K562 (cell line): ENCODE data around the gene HHLA2. TPM values are rescaled to one million over a fixed set of nuclear protein-coding genes. Genes with fewer than 3 reads are reported as not detected.

Source experiments
- ATAC-seq: fragments of 200-7000 bp; cut with Tn5 transposase; 3 replicates; pipeline ENCODE4 v1.9.1; 2020; ENCODE audit warnings: moderate library complexity
- BruUV-seq: library from RNA; stranded (reverse); fragments of 400-500 nt; replicated peaks from 2 replicates; lab custom pipeline; 2021; lab: Mats Ljungman, UMichigan
- CTCF ChIA-PET: fragments of 300-600 bp; formaldehyde crosslinking; extraction: SDS; loops from one replicate; lab custom pipeline; 2021; ENCODE audit warnings: low intra/inter-chr PET ratio; lab: Yijun Ruan, JAX
- POLR2A ChIA-PET: fragments of 300-600, 350-650 bp; sonication (Branson Sonifier 250); formaldehyde crosslinking; extraction: SDS; loops from one replicate; lab custom pipeline; 2021; ENCODE audit warnings: antibody characterized with exemption, inconsistent platforms; lab: Yijun Ruan, JAX
- DNase-seq, 4 experiments: peaks; one replicate each; pipeline versions ENCODE4 v3.0.0 to v3.0.0-alpha.2; 2011 to 2018; ENCODE audit warnings: low spot score in 3 of 4, mixed read lengths in 3 of 4; ENCODE audit errors: extremely low read depth in 1 of 4
- FAIRE-seq: peaks from 2 replicates; lab custom pipeline; 2011; peaks lifted over from hg19 to GRCh38; lab: Jason Lieb, UNC
- H2AFZ ChIP-seq: 2 replicates; pipeline ENCODE4 v1.6.0; 2011; ENCODE audit warnings: low read depth, low read length, control low read depth, inconsistent platforms
- H3K27ac ChIP-seq: fragments of 200-600 bp; 3 replicates; pipeline ENCODE4 v1.8.0; 2011; ENCODE audit warnings: low read depth, mild to moderate bottlenecking, control low read depth, inconsistent platforms, low read length, moderate library complexity, mixed read lengths; ENCODE audit errors: extremely low read depth
- H3K27me3 ChIP-seq, 2 experiments: fragments of 300-600 bp in 1 of 2; 2 replicates in 1 of 2; 3 replicates in 1 of 2; pipeline versions ENCODE4 v1.6.0 to v1.8.0; 2011; ENCODE audit warnings: inconsistent platforms in 2 of 2, low read length in 2 of 2, mild to moderate bottlenecking in 1 of 2, mixed read lengths in 1 of 2, moderate library complexity in 1 of 2; ENCODE audit not compliant: control insufficient read depth in 2 of 2, insufficient read depth in 2 of 2
- H3K36me3 ChIP-seq: fragments of 300-600 bp; 3 replicates; pipeline ENCODE4 v1.8.0; 2011; ENCODE audit warnings: mild to moderate bottlenecking, low read length, inconsistent platforms; ENCODE audit not compliant: control insufficient read depth, insufficient read depth
- H3K4me1 ChIP-seq, 2 experiments: fragments of 200-600 bp in 1 of 2; replicated peaks in 1 of 2; 2 replicates in 1 of 2; 3 replicates in 1 of 2; pipeline versions ENCODE4 v1.5.1 to v1.8.0; 2011; ENCODE audit warnings: inconsistent platforms in 2 of 2, low read length in 2 of 2, mild to moderate bottlenecking in 1 of 2, mixed read lengths in 1 of 2, moderate library complexity in 1 of 2; ENCODE audit not compliant: control insufficient read depth in 2 of 2, insufficient read depth in 2 of 2
- H3K4me2 ChIP-seq: 2 replicates; pipeline ENCODE4 v1.6.1; 2011; ENCODE audit warnings: low read length, control low read depth, inconsistent platforms, mixed read lengths; ENCODE audit not compliant: insufficient read depth
- H3K4me3 ChIP-seq: fragments of 200-600 bp; sonication (generic), shearing (Covaris generic); 2 replicates; pipeline ENCODE4 v1.5.1; 2016; ENCODE audit warnings: control low read depth, inconsistent platforms
- H3K79me2 ChIP-seq: fragments of 200-600 bp; 3 replicates; pipeline ENCODE4 v1.8.0; 2011; ENCODE audit warnings: low read length, inconsistent platforms; ENCODE audit not compliant: control insufficient read depth, insufficient read depth
- H3K9ac ChIP-seq, 2 experiments: 2 replicates each; pipeline versions ENCODE4 v1.6.0 to v1.6.1; 2011; ENCODE audit warnings: low read depth in 2 of 2, low read length in 2 of 2, control low read depth in 1 of 2, inconsistent platforms in 1 of 2, mild to moderate bottlenecking in 1 of 2, mixed read lengths in 1 of 2; ENCODE audit not compliant: insufficient read depth in 1 of 2
- H3K9me1 ChIP-seq: one replicate; pipeline ENCODE4 v1.6.0; 2011; ENCODE audit warnings: inconsistent platforms, mild to moderate bottlenecking, low read length, moderate library complexity; ENCODE audit not compliant: control insufficient read depth, insufficient read depth
- H3K9me3 ChIP-seq: replicated peaks from 2 replicates; pipeline ENCODE4 v1.5.1; 2011; ENCODE audit warnings: low read depth, low read length, inconsistent platforms; ENCODE audit not compliant: control insufficient read depth, insufficient read depth
- H4K20me1 ChIP-seq: replicated peaks from 2 replicates; pipeline ENCODE4 v1.6.1; 2011; ENCODE audit warnings: low read length, inconsistent platforms, mixed read lengths; ENCODE audit not compliant: control insufficient read depth, insufficient read depth
- FOXK1 ChIP-seq: sonication (generic); formaldehyde crosslinking; IDR thresholded peaks from 2 replicates; pipeline ENCODE4 v1.8.0; 2022; ENCODE audit warnings: missing genetic modification reagents, mild to moderate bottlenecking, borderline replicate concordance
- MXI1 ChIP-seq: IDR thresholded peaks from 2 replicates; pipeline ENCODE4 v1.6.1; 2011; ENCODE audit warnings: low read depth, mild to moderate bottlenecking, improper control_type of control experiment, low read length
- NR2F6 ChIP-seq: fragments of 450-650 bp; formaldehyde crosslinking; IDR thresholded peaks from 2 replicates; pipeline ENCODE4 v1.4.0; 2020; ENCODE audit warnings: mild to moderate bottlenecking
- RBM22 ChIP-seq: fragments of 200-400 bp; formaldehyde crosslinking; IDR thresholded peaks from 2 replicates; pipeline ENCODE4 v1.6.1; 2018; ENCODE audit warnings: low read length, low read depth; ENCODE audit not compliant: poor library complexity, severe bottlenecking
- YY1 ChIP-seq, 3 experiments: IDR thresholded peaks; 2 replicates each; pipeline ENCODE4 v1.6.1; 2011; ENCODE audit warnings: low read length in 2 of 3, mild to moderate bottlenecking in 2 of 3, moderate library complexity in 2 of 3, borderline replicate concordance in 1 of 3, control low read depth in 1 of 3, low read depth in 1 of 3; ENCODE audit not compliant: insufficient read depth in 3 of 3, insufficient replicate concordance in 2 of 3, control insufficient read depth in 1 of 3, insufficient read length in 1 of 3; ENCODE audit errors: extremely low read depth in 1 of 3
- ZFP30 ChIP-seq: fragments of 250-450 bp; sonication (Bioruptor Pico); IDR thresholded peaks from 2 replicates; pipeline ENCODE4 v1.8.0; 2022; ENCODE audit warnings: moderate library complexity, mild to moderate bottlenecking, inconsistent platforms, borderline replicate concordance
- ZNF316 ChIP-seq: fragments of 450-650 bp; IDR thresholded peaks from 2 replicates; pipeline ENCODE4 v1.6.1; 2016
- WGBS: fragments of 100-300 bp; shearing (Covaris generic); methylation state at CpG from one replicate; pipeline ENCODE4 v1.1.6; 2016; ENCODE audit warnings: low coverage, mixed read lengths; ENCODE audit not compliant: insufficient coverage; ENCODE audit errors: missing lambda C conversion rate; 5-methylcytosine and 5-hydroxymethylcytosine counted together
- in situ Hi-C: fragments of 300-500 bp; cut with MboI; formaldehyde crosslinking; loops from 4 replicates; pipeline ENCODE4 v1.15.0; 2018; ENCODE audit warnings: inconsistent platforms, mixed read lengths
- intact Hi-C: fragments of 100-400 bp; cut with micrococcal nuclease; formaldehyde crosslinking; loops from 2 replicates; pipeline ENCODE4 v1.14.2; 2022
- polyA plus RNA-seq, 8 experiments: library from polyadenylated mRNA; depleted of rRNA in 4 of 8; stranded (reverse) in 5 of 8; unstranded in 3 of 8; fragments of >200 nt; fragmentation: Nextera tagmentation in 2 of 8; fragmentation: Illumina TruSeq in 1 of 8; extraction: Ambion mirVana in 2 of 8; extraction: Trizol in 1 of 8; gene quantifications; 2 replicates each; pipeline versions ENCODE4 v1.2.1 to v1.2.3, GENCODE V29; 2011 to 2014; ENCODE audit warnings: inconsistent platforms in 1 of 8, missing spikeins in 1 of 8
- total RNA-seq, 7 experiments: library from RNA; depleted of rRNA in 6 of 7; stranded (reverse); fragments of >200 nt in 6 of 7; fragmentation: Illumina TruSeq in 2 of 7; extraction: Trizol in 2 of 7; gene quantifications; 2 replicates each; pipeline versions ENCODE4 v1.2.1 to v1.2.3, GENCODE V29; 2011 to 2021; ENCODE audit warnings: low replicate concordance in 1 of 7
- TF ChIP-seq, protein P1 (sequence below): sonication (generic); formaldehyde crosslinking; IDR thresholded peaks from 2 replicates; pipeline ENCODE4 v1.8.0; 2022; ENCODE audit warnings: mild to moderate bottlenecking, missing genetic modification reagents

Gene HHLA2
- total and polyA plus RNA-seq, 9 of the 15 experiments (the other 6 are each of a cell fraction or from before 2014, with no cell fraction given) = 0.04 TPM; not detected in 7

DNA sequence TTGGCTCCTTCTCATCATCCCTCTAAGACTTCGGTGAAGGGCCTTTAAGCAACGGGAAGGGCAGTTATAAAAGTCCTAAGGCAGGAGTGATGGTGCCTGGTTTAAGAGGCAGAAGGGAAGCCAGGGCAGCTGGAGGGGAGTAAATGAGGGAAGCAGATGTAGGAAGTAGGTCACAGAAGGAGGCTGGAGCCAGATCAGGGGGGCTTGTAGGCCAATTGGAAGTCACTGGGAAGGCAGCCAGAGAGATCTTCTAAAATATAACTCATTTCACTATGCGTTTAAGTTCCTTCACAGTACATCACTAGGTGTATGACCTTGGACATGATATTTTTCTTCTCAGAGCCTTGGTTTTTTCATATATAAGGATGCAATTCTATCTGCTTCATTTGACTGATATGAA is 119.3 kb downstream of the HHLA2 start:
- Histone ChIP-seq H3K27me3 (no peaks in the 10 kb centered on the region; a peak in 1 of 5 replicates), H3K4me2 (no peak overlapping the region), H3K4me3 (no peak overlapping the region), H3K9me3 (no peaks in the 10 kb centered on the region), H3K27ac (no peak overlapping the region), H3K9ac (no peak overlapping the region), H3K4me1 (no peaks in the 10 kb centered on the region), H4K20me1 (no peaks in the 10 kb centered on the region), H3K79me2 (no peaks in the 10 kb centered on the region), H3K9me1 (no peaks in the 10 kb centered on the region), H2AFZ (no peak overlapping the region), H3K36me3 (no peaks in the 10 kb centered on the region)
- CTCF ChIA-PET = no interaction called here
- no TSS peak for BruUV-seq
- intact Hi-C loops (no loop called here), in situ Hi-C loops (no loop called here)
- no peak for FAIRE-seq
- TF ChIP-seq NR2F6 (no peak), ZNF316 (no peak), YY1 (IDR thresholded peaks at IDR 0.05; ENCODE audit: borderline replicate concordance in 1 of 3, control insufficient read depth in 1 of 3, extremely low read depth in 1 of 3, insufficient read depth in 3 of 3, insufficient read length in 1 of 3, insufficient replicate concordance in 2 of 3, low read depth in 1 of 3, low read length in 2 of 3) (no peak), FOXK1 (CRISPR knock-in tag) (no peak)
- 3% methylated on average over 3 of the region's 3 CpGs for WGBS
- POLR2A ChIA-PET = no interaction called here
- DNase-seq = no peak
- ATAC-seq = no peak

DNA sequence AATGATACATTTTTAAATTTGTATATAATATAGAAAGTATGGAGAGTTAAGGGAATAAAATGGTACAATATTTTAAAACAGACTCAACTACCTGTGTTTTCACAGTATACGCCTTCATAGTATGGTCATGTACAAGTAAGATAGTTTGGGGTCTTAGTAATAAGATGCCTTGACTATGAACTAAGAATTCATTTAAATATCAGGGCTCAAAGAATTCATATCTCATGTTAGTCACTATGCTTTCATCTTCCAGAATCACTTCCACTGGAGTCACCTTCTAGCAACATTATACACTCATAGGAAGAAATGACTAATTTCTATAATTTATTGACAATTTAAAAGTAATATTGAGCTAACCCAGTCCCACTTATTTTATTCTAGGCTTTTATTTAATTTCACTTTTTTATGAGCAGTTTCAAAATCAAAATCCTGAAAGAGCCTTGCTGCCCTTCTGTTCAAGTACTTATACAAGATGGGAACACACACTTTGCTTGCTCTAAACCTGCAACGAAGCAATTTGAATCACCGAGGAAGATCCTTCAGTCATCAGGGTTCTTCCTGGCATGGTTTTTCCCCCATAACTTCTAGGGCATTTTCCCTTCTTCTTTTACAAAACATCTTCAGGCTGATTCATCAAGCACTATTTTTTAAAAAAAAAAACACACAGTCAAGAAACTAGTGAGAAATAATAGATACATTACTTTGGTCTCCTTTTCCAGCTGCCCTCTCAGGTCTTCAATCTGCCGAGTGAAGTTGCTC is 119.9 kb downstream of the HHLA2 start:
- BruUV-seq = no TSS peak
- no peak overlapping the region for H3K27ac ChIP-seq
- DNase-seq = no peak
- intact Hi-C loops (no loop called here), in situ Hi-C loops (no loop called here)
- no peak overlapping the region for H2AFZ ChIP-seq
- H4K20me1 ChIP-seq = no peaks in the 10 kb centered on the region
- no peaks in the 10 kb centered on the region for H3K79me2 ChIP-seq
- no peak for FAIRE-seq
- H3K4me3 ChIP-seq = no peak overlapping the region
- ChIA-PET POLR2A (no interaction called here), CTCF (no interaction called here)
- 5% methylated on average over 4 of the region's 4 CpGs for WGBS
- H3K27me3 ChIP-seq = no peaks in the 10 kb centered on the region
- H3K9me3 ChIP-seq = no peaks in the 10 kb centered on the region
- ATAC-seq = no peak
- H3K9me1 ChIP-seq = no peaks in the 10 kb centered on the region
- H3K9ac ChIP-seq = no peak overlapping the region
- H3K36me3 ChIP-seq = no peaks in the 10 kb centered on the region
- no peak for TF ChIP-seq ZFP30 (CRISPR knock-in tag)
- TF ChIP-seq MXI1 = no peak
- TF ChIP-seq RBM22 = no peak
- TF ChIP-seq, protein P1, sequence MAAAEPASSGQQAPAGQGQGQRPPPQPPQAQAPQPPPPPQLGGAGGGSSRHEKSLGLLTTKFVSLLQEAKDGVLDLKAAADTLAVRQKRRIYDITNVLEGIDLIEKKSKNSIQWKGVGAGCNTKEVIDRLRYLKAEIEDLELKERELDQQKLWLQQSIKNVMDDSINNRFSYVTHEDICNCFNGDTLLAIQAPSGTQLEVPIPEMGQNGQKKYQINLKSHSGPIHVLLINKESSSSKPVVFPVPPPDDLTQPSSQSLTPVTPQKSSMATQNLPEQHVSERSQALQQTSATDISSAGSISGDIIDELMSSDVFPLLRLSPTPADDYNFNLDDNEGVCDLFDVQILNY = no peak
- no peak overlapping the region for H3K4me2 ChIP-seq
- H3K4me1 ChIP-seq = no peaks in the 10 kb centered on the region
